GM15510 (cell line): ENCODE data around the gene MTHFD1L.

ENCODE experiments used
- POLR2A ChIP-seq: IDR thresholded peaks from 3 replicates; pipeline ENCODE4 v1.6.1; 2011; ENCODE audit warnings: borderline replicate concordance; ENCODE audit not compliant: insufficient read length; ENCODE audit errors: extremely low read depth

Gene MTHFD1L

GRCh38 chr6:151107897-151108427 is 242.5 kb downstream of the MTHFD1L start:
- TF ChIP-seq POLR2A, result no peak

GRCh38 chr6:151108548-151108947 is 243.0 kb downstream of the MTHFD1L start:
- no peak for TF ChIP-seq POLR2A

GRCh38 chr6:151109361-151109760 is 243.9 kb downstream of the MTHFD1L start:
- no peak for TF ChIP-seq POLR2A

GRCh38 chr6:151109869-151110575 is 244.5 kb downstream of the MTHFD1L start:
- TF ChIP-seq POLR2A, result no peak

- no peak for TF ChIP-seq POLR2A
Measured at GRCh38 chr6:151110576-151110905, 245.0 kb downstream of the MTHFD1L start.

- TF ChIP-seq POLR2A, result no peak
Measured at GRCh38 chr6:151111670-151112069, 246.2 kb downstream of the MTHFD1L start.

GRCh38 chr6:151112130-151112529 is 246.6 kb downstream of the MTHFD1L start:
- TF ChIP-seq POLR2A, result no peak

- TF ChIP-seq POLR2A, result no peak
Measured at GRCh38 chr6:151113641-151114040, 248.1 kb downstream of the MTHFD1L start.

- no peak for TF ChIP-seq POLR2A
Measured at GRCh38 chr6:151118461-151119123, 253.1 kb downstream of the MTHFD1L start.

GRCh38 chr6:151119823-151120524 is 254.5 kb downstream of the MTHFD1L start:
- TF ChIP-seq POLR2A, result no peak

- no peak for TF ChIP-seq POLR2A
Measured at GRCh38 chr6:151121900-151122299, 256.4 kb downstream of the MTHFD1L start.

GRCh38 chr6:151128763-151129370 is 263.4 kb downstream of the MTHFD1L start:
- TF ChIP-seq POLR2A, result no peak

GRCh38 chr6:151130329-151130728 is 264.8 kb downstream of the MTHFD1L start:
- no peak for TF ChIP-seq POLR2A

- TF ChIP-seq POLR2A, result no peak
Measured at GRCh38 chr6:151131324-151132007, 266.0 kb downstream of the MTHFD1L start.

- TF ChIP-seq POLR2A, result no peak
Measured at GRCh38 chr6:151136141-151136755, 270.7 kb downstream of the MTHFD1L start.

- TF ChIP-seq POLR2A, result no peak
Measured at GRCh38 chr6:151137542-151137941, 272.0 kb downstream of the MTHFD1L start.
